ENCODE measurements around the gene SYT12.
"Not testable (repeated sequence)": the region's sequence is repeated elsewhere in the genome, so short reads cannot be mapped to it uniquely, and the experiment has no call there.

The SYT12 gene, protein sequence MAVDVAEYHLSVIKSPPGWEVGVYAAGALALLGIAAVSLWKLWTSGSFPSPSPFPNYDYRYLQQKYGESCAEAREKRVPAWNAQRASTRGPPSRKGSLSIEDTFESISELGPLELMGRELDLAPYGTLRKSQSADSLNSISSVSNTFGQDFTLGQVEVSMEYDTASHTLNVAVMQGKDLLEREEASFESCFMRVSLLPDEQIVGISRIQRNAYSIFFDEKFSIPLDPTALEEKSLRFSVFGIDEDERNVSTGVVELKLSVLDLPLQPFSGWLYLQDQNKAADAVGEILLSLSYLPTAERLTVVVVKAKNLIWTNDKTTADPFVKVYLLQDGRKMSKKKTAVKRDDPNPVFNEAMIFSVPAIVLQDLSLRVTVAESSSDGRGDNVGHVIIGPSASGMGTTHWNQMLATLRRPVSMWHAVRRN

GRCh38 chr11:67022961-67023956 is at the start of gene SYT12:
Gene SYT12 (plus strand): TSS chr11:67023134. CDS start chr11:67030145, 7,011 bp downstream.
- DNase-seq, result no peak

GRCh38 chr11:66973956-66974580 is 48.9 kb upstream of the SYT12 start:
- no peak for DNase-seq

DNA sequence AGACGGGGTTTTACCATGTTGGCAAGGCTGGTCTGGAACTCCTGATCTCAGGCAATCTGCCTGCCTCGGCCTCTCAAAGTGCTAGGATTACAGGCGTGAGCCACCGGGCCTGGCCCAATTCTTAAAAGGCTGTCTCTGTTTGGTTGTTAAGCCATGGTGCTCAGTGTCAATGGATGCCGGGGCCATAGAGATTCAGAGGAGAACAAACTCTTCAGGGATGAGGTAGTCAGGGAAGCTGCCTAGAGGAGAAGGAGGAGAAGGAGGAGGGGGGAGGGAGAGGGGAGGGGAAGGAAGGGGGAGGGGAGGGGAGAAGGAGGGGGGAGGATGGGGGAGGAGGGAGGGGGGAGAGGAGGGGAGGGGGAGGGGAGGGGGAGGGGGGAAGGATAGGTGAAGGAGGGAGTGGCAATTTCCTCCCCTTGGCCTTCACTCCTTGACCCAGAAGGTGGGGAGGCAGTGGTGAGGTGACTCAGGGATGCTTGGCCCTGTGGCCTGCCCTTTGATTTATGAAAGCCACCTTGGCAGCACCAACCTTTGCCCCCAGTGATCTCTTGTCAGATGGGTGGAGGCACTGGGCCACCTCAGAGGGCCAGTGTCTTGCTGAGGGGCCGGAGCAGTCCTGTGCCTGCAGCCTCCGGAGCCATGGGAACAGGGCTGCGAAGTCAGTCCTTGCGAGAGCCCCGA is 48.1 kb upstream of the SYT12 start, which contains the start of gene C11orf86:
C11orf86 (plus strand) TSS at position 581 of the 681 bp plus-strand sequence; CDS start at position 640, 59 bp downstream.
- DNase-seq, result no peak

DNA sequence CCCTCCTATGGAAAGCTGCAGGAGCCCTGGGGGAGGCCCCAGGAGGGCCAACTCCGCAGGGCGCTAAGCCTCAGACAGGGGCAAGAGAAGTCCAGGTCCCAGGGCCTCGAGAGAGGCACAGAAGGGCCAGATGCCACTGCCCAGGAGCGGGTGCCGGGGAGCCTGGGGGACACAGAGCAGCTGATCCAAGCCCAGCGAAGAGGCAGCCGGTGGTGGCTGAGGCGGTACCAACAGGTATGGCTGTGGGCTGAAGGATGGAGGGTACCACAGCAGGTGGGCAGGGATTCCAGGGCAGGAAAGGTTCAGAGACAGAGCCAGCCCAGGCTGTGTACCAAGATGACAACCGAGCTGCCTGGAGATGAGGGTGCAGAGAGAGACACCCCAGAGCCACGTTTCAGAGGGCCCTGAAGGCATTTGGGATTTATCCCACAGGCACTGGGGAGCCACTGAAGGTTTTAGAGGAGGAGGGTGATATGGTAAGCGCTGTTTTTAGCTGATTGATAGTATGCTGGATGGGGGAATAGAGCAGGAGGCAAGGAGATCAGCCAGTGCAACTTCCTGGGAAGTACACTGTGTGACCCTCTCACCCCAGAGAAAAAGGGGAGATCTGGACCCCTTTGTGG is 47.4 kb upstream of the SYT12 start:
- no peak for DNase-seq

- DNase-seq, result no peak
Measured at GRCh38 chr11:66976028-66976467, 46.9 kb upstream of the SYT12 start.

DNA sequence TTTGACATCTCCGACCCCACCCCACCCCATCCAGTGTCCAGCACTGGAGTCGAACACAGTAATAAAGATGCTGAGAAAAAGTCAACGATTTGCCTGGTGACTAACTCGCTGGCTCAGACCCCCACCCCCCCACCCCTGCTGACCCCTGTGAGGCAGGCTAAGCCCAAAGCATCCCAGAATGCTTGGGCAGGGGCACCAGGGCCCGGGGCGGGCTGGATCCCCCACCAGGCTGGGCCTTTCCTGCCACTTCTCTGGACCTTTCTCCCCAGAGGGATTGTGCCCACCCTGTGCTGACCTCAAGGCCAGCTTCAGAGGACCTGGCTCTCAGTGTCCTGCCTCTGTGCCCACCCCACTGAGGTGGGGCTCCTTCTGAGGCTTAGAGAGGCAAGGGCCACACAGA is 46.0 kb upstream of the SYT12 start:
- DNase-seq, result no peak

DNA sequence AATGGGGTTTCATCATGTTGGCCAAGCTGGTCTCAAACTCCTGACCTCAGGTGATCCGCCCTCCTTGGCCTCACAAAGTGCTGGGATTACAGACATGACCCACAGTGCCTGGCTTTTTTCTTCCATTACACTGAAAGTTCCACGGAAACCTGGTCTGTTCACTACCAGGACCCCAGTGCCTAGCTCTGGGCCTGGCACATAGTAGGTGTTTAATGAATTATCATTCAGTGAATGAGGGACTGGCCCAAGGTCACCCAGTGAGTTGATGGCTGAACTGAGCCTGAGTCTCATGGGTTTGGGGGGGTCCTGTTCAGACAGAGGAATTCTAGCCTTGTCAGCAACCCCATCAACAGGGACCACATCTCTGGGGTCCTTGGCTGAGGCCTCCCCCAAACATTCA is 44.7 kb upstream of the SYT12 start:
- no peak for DNase-seq

DNA sequence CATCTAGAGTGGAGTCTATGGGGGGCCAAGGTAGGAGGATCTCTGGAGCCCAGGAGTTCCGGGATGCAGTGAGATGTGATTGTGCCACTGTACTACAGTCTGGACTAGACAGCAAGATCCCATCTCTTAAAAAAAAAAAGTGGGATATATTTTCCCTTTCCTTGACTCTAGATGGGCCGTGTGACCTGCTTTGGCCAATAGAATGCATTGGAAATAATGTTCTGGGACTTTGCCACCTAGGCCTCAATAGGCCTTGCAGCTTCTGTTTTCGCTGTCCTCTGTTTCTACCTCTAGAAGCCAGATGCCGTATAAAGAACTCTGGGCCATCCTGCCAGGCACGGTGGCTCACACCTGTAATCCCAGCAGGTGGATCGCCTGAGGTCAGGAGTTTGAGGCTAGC is 44.2 kb upstream of the SYT12 start:
- DNase-seq, result no peak

DNA sequence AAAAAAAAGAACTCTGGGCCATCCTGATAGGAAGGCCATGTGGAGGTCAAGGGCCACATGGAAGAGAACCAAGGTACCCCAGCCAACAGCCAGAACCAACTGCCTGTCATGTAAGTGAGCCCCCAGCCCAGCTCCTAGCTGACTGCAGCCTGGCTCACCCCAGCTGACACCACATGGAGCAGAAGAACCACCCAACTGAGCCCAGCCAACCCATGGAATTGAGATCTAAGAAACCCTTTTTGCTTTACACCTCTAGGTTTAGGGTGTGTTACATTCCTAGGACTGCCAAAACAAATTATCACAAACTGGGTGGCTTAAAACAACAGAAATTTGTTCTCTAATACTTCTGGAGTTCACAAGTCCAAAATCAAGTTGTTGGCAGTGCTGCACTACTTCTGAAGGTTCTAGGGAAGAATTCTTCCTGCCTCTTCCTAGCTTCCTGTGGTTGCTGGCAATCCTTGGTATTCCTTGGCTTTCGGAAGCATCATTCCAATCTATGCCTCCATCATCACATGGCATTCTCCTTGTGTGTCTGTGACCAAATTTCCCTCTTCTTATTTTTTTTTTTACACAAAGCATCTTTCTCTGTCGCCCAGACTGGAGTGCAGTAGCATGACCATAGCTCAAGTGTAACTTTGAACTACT is 43.5 kb upstream of the SYT12 start:
- no peak for DNase-seq

- DNase-seq, result peak; percentile 62
Measured at GRCh38 chr11:66981976-66982578, 40.9 kb upstream of the SYT12 start.

DNA sequence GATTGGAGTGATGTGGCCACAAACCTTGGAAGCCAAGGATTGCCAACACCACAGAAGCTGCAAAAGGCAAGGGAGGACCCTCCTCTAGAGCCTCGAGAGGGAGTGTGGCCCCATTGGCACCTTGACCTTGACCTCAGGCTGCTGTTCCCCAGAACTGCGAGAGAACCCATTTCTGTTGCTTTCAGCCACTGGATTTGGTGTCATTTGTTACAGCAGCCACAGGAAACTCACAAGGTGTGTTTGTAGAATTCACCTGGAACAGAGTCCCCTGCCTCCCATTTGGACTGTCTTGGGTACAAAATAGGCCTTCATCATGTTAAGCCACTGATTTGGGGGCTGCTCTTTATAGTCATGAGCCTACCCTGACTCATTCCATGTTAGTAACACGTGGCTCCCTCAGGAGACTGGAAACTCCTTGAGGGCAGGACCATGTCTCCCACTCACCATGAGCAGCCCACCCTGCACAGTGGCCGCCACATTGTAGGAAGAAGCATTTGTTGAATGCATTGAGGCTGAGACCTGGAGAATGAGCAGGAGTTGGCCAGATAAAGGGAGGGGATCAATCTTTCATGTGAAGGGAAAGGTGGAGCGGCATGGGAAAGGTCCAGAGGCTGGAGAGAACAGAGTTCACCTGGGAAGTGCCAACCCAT is 39.5 kb upstream of the SYT12 start:
- no peak for DNase-seq

DNA sequence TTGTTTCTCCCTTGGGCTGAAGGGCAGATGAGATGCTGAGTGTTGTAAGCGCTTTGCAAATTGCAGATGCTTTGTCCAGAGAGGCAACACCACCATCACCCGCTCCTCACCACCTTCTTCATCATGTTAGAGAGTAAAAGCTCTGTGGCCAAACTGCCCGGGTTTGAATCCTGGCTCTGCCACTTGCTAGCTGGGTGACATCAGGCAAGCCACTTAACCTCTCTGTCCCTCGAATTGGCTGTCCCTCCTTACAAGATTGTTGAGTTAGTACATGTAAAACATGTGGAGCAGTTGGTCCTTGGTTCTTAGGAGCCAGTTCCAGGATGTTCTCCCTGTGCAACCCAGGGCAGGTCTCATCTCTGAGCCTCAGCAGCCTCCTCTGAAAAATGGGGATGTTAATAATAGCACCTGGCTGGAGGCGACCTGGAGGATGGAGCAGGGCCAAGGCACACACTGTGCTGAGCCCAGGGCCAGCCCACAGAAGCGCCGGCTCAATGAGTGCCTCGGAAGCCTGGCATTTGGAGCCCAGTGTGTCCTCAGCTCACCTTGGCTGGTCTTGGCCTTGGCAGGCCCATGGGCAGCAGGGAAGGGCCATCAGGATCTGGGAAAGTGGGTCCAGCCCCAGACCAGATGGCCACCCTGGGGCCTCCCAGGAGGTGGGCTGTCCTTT is 37.3 kb upstream of the SYT12 start:
- DNase-seq, result no peak

DNA sequence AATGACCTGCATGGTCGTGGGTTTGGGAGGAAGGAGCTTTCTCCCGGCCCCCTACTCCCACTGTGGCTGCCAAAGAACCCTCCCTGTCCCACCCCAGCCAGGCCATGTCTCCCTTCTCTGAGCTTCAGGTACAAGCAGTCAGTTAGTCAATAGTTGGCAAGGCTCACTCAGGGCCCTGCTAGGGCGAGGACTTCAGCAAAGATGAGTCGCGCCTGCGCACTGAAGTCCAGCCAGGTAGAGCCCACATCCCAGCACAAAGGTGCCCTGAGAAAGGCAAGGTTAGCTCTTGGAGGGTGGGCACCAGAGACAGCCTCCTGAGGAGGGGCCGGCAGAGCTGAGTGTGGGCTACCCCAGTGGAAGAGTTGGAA is 36.8 kb upstream of the SYT12 start:
- no peak for DNase-seq

DNA sequence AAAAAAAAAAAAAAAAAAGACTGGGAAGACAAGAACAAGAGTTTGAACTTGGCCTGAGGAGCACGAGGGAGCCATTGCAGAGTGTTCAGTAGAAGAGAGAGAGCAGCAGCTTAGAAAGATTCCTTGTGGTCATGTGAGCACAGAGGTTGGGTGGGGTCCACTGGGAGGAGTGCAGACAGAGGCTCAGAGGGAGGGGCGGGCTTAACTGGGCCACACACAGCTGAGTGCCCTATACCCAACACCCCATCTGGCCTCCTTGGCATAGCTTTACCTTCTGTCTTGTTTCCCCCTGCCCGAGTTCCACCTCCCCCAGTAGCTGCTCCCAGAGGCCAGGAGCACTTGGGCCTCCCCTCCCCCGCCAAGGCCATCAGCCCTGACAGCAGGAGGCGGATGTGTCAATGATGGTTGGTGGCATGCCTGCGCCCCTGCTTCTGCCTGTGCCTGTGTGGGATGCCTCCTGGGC is 35.7 kb upstream of the SYT12 start:
- DNase-seq, result no peak

GRCh38 chr11:66987924-66988637 is 34.9 kb upstream of the SYT12 start:
- no peak for DNase-seq

DNA sequence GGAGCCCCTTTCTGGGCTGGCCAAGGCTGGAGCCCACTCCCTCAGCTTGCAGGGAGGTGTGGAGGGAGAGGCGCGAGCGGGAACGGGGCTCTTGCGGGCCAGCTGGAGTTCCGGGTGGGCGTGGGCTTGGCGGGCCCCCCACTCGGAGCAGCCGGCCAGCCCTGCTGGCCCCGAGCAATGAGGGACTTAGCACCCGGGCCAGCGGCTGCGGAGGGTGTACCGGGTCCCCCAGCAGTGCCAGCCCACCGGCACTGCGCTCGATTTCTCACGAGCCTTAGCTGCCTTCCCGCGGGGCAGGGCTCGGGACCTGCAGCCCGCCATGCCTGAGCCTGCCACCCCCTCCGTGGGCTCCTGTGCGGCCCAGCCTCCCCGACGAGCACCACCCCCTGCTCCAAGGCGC is 34.2 kb upstream of the SYT12 start:
- DNase-seq, result not testable (repeated sequence)

DNA sequence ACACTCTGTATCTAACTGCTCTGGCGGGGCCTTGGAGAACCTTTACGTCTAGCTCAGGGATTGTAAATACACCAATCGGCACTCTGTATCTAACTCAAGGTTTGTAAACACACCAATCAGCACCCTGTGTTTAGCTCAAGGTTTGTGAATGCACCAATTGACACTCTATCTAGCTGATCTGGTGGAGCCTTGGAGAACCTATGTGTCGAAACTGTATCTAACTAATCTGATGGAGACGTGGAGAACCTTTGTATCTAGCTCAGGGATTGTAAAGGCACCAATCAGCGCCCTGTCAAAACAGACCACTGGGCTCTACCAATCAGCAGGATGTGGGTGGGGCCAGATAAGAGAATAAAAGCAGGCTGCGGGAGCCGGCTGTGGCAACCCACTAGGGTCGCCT is 33.6 kb upstream of the SYT12 start:
- DNase-seq, result not testable (repeated sequence)

DNA sequence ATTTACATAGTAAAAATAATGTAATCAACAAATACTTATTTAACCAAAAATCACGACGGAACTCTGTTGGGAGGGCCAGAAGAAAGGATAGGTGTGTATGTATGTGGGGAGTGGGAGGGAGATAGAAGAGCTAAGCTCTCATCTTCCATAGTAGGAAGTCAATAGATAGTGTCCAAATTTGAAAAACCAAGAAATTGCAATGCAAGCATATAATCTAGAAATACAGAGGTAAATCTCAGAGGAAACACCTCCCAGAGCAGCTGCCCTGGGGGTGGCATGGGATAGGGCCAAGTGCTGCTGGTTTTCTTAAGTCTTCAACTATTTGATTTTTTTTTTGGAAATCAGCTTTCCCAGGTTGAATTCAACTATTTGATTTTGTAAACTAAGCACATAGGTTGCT is 30.9 kb upstream of the SYT12 start:
- no peak for DNase-seq
